Stimulated activated CD4-positive, alpha-beta T cell treated with anti-CD3 and anti-CD28 coated beads, Interleukin-1b, Interleukin-23, amount 100 ng/mL, for 48 hours (primary cell): Measurements from ENCODE around the gene ABCC5.
A peak's percentile ranks its signal among the peaks of the same experiment; 100 is the strongest.
"Not testable (repeated sequence)": the region's sequence is repeated elsewhere in the genome, so short reads cannot be mapped to it uniquely, and the experiment has no call there.

Source experiments
- DNase-seq: peaks from one replicate; pipeline ENCODE4 v3.0.0-alpha.2; 2020

ABCC5 gene

DNA sequence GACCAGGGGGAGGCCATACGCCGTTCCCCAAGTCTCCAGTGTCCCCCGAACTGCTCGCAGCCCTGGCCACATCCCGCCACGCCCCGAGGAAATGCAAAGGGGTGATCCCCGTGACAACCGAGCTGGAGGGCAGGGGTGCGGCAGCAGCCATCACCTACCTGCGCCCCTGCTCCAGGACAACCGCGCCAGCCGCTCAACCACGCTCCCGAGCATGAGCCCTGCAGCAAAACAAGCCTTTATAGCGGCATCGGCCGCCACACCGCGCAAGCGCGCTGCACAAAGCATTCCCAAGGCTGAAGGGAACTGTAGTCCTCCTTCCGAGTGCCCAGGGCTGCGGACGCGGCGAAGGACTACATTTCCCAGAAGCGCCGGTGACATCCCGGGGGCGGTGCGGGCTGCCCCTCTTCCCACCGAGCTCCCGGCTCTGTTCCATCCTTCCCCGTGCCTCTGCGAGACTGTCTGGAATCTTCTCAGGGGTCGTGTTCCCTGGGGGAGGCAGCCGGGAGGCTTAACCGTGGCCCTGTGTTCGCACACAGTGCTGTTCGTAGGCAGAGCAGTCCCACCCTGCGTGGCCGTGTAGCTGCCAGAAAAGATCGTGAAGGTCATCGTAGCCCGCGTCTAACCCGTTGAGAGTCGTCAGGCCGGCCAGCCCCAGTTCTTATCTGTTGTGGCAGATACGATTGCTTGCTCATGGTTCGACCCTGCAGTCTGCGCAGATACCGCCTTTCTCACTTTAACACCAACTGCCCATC, at the start of gene ABCC5:
TSS of gene ABCC5 (minus strand) at position 213 of the 752 bp plus-strand sequence. CDS start 3,492 bp downstream, outside the sequence.
- DNase-seq: peak; percentile 80

DNA sequence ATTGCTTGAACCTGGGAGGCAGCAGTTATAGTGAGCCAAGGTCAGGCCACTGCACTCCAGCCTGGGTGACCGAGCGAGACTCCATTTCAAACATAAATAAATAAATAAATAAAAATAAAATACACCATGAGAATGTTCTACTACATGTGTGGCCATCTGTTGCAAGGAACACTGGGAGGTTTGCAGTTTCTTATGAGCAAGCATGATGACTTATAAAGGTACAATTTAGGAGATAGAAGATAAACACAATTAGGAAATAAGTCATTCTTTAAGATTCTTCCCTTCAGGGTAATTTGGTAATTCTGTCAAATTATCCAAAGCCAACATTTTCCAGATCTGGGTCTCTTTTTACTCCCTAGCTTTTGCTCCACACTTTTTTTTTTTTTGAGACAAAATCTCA, 48.5 kb upstream of the ABCC5 start:
- no peak for DNase-seq

DNA sequence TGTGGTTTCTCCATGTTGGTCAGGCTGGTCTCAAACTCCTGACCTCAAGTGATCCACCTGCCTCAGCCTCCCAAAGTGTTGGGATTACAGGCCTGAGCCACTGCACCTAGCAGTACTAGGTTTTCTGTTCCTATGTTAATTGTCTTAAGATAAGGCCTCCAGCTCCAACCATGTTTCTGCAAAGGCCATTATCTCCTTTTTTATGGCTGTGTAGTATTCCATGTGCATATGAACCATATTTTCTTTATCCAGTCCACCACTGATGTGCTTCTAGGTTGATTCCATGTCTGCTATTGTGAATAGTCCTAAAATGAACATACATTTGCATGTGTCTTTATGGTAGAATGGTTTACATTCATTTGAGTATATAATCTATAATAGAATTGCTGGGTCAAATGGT, 45.0 kb upstream of the ABCC5 start:
- DNase-seq: no peak

DNA sequence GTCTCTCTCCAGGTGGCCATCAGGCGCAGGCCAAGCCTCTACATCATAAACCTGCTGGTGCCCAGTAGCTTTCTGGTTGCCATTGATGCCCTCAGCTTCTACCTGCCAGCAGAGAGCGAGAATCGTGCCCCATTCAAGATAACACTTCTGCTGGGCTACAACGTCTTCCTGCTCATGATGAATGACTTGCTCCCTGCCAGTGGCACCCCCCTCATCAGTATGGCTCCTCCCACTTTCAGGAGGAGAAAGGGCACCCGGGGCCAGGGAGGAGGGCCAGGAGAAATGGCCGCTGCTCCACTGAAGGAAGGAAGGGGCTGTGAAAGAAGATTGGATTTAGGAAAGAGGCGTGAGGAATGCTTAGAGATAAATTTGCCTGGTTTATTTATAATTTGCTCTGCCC, 41.7 kb upstream of the ABCC5 start:
- DNase-seq: no peak

DNA sequence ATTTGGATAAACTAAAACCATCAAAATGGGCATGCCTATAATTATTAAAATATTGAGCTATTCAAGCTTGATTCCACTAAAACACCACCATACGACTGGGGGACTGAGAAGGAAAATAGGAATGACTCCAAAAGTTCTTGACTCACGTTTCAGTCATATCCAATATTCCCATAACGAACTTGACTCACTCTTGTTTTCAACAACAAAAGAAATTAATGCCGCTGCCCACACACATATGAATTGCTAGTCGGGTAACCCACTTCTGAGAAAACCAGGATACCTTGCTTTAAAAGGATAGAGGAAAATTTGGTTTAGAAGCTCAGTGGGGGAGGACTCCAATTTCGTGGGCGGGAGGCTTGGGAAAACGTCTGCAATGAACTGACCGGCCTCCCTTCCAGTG, 40.3 kb upstream of the ABCC5 start:
- DNase-seq: no peak

DNA sequence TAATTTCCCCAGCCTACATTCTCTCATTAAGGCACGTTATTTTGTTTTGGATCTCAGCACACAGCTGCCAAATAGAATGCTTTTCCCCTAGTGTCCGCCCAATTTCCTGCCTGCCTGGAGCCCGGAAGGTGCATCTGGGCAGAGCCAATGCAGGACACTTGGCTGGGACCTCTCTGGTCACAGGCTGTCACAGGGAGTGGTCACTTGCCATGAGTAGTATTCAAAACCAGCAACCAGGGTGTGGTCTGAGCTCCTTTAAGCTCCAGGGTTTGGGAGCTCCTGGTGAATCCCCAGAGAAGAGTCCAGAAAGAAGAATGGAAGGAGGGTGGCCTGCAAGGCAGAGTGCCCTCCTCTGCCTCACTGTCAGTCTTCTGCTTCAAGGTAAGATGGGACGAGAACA, 35.1 kb upstream of the ABCC5 start, which contains the start of gene HTR3C:
TSS of gene HTR3C (plus strand) at position 281 of the 400 bp plus-strand sequence. CDS start at position 315, 34 bp downstream.
- no peak for DNase-seq

DNA sequence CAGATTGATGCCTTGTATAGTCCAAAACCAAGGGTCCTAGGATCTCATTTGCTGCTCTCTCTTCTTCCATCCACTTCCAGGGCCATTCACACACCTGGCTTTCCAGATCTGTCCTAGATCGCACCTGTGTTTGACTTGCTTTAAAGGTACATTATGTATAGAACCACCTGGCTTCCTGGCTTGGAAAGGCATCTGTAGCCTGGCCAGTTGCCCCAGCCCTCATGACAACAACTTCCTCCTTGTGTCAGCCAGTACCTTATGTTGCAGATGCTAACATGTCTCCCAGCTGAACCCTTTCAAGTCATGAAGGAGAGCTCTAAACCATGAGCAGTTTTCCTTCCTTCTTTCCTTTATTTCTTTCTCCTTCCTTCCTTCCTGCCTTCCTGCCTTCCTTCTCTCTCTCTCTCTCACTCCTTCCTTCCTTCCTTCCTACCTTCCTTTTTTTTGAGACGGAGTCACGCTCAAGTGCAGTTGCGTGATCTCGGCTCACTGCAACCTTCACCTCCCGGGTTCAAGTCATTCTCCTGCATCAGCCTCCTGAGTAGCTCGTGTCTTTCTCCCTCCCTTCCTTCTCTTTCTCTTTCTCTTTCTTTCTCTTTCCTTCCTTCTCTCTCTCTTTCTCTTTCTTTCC, 32.6 kb upstream of the ABCC5 start:
- DNase-seq: no peak

DNA sequence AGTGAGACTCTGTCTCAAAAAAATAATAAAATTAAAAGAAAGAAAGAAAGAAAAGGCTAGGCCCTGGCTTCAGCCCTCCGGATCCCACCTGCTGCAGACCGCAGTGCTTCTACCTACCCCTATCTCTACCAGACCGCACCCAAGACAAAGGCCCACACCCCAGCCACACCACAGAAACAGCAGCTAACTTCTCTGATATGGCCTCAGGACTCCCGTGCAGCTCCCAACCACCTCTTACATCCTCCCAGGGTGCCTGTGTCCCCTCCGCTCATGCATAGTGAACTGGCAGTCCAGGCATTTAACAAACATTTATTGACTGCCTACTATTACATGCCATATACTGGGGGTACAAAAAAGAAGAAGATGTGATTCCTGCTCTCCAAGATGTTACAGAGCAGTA, 28.3 kb upstream of the ABCC5 start:
- no peak for DNase-seq

DNA sequence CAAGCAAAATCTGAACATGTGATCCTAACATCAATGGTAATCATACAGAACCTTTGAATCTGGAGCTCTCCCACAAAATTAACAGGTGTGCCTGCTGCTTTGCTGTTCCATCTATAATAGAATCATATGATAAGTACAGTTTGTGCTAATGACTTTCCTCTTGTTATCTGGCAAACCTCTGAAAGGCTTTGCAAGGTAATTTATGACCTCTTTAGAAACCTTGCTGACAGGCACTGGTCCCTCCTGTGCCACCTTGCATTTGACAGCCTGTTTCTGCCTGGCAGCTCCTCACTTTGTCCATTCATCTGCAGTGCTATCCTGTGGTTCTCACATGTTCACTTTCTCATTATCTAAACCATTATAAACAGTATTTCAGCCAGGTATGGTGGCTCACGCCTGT, 24.9 kb upstream of the ABCC5 start:
- DNase-seq: no peak

DNA sequence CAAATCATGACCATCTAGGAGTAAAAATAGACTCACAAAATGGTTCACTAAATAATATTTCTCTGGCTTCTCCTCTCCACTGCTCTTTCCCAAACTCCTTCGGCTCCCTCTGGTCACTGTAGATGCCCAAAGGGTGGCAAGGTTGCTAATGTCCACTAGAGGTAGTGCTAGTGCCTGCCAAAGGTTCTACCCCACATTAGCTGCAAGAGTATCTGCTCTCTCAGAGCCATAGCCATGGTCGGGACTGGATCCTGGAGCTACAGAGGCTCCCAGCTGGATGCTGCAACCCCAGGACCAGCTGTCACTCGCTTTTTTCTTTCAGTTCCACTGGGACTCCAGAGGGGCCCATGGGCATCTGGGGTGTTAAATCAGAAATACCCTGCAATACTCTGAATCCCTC, 22.3 kb upstream of the ABCC5 start:
- no peak for DNase-seq

DNA sequence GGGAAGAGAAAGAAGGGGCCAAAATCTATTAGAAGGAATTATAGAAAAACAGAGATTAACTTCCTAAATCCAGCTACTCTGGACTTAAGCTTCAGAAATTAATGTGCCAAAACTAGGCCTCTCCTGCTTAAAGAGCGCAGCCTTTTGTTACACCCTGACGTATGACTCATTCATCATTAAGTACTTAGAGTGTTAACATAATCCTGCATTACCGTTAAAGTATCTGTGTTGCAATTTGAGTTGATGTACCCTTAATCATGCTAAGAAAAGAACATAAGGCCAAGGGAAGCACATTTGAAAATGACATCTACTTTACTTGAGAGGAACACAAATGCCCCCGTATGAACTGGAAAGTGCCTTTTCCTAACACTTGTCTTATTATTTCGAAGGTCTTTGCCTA, 21.7 kb upstream of the ABCC5 start:
- no peak for DNase-seq

DNA sequence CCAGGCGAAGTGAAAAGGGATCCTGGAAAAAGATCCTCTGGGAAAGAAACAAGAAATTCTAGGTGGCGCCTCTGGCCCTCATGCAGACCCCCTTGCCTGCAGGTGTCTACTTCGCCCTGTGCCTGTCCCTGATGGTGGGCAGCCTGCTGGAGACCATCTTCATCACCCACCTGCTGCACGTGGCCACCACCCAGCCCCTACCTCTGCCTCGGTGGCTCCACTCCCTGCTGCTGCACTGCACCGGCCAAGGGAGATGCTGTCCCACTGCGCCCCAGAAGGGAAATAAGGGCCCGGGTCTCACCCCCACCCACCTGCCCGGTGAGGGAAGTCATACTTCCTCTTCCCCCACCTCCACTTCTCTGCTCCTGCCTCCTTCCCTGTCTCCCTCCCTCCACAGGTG, 20.6 kb upstream of the ABCC5 start:
- not testable (repeated sequence) for DNase-seq

DNA sequence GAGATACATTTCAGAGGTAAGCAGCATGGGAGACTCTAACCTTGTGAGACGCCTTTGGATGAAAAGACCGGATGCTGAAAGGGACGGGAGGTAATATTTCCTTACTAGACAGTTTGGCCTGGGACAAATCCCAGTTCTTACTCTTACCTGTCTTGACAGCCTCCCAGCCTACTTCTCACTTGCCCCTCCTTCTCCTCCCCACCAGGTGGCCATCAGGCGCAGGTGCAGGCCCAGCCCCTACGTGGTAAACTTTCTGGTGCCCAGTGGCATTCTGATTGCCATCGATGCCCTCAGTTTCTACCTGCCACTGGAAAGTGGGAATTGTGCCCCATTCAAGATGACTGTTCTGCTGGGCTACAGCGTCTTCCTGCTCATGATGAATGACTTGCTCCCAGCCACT, 20.1 kb upstream of the ABCC5 start:
- no peak for DNase-seq

DNA sequence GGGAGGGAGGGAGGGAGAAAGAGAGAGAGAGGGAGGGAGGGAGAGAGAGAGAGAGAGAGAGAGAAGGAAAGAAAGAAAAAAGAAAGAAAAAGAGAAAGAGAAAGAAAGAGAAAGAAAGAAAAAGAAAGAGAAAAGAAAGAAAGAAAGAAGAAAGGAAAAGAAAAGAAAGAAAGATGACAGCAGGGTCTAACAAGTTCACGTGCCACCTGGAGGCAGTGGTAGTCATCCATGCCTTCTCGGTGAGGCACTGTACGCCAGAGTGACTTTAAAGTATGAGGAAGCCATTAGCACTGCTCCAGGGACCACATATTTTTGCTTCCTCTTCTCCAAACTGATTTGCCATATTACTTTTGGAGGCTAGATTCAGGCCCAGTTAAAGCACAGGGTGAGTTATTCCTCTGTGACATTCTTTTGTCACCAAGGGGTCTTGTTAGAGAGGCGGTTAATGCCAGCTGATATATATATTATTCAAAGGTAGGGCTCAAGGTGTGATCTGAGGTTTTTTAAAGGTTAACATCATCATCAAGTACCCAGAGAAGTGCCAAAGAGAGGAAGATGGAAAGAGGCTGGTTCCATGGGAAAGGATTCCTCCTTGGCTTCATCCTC, 13.6 kb upstream of the ABCC5 start, which contains the start of gene HTR3D:
TSS of gene HTR3D (plus strand) at position 556 of the 606 bp plus-strand sequence. CDS start at position 556, 0 bp downstream.
- DNase-seq: no peak

DNA sequence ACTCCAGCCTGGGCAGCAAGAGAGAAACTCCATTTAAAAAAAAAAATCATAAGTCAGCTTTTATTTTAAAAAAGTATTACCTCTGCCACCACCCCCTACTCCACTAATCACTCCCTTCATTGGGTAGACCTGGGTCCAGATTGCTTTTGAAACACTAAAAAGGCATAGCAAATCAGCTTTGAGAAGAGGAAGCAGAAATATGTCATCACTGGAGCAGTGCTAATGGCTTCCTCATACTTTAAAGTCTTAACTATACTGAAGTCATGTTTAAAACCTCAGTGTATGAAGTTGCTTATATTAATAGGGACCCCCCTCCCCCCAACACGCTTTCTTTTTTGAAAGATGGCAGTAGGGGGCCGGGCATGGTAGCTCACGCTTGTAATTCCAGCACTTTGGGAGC, 12.9 kb upstream of the ABCC5 start:
- DNase-seq: no peak

DNA sequence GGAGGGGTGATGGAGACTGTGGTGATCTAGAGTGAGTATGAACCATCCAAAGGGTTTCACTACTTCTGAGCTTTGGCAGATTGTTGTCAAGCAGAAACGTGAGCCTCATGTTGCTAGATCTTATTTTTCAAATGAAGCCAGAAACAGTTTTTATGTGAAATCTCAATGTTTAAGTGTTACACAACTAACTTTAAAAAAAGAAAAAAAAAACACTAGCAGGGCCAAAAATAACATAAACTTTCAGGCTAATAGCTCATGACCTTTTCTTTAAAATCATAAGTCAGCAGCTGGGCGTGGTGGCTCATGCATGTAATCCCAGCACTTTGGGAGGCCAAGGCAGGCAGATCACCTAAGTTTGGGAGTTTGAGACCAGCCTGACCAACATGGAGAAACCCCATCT, 11.8 kb upstream of the ABCC5 start:
- DNase-seq: no peak

DNA sequence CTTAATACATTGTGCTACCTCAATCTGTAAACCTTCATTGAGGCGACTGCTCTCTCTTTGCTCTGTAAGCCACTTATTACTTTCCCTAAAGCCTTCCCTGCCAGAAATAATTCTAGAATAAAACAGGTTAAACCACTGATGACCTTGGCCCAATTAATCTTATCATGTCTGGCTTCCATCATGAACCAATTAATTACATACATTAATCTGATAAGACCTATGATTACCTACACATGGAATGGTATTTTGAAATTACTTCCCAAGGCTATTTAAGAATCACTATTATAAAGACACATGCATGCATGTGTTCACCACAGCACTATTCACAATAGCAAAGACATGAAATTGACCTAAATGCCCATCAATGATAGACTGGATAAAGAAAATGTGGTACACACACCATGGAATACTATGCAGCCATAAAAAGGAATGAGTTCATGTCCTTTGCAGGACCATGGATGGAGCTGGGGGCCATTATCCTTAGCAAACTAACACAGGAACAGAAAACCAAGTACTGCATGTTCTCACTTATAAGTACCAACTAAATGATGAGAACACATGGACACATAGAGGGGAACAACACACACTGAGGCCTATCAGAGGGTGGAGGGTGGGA, 10.7 kb upstream of the ABCC5 start:
- DNase-seq: not testable (repeated sequence)

DNA sequence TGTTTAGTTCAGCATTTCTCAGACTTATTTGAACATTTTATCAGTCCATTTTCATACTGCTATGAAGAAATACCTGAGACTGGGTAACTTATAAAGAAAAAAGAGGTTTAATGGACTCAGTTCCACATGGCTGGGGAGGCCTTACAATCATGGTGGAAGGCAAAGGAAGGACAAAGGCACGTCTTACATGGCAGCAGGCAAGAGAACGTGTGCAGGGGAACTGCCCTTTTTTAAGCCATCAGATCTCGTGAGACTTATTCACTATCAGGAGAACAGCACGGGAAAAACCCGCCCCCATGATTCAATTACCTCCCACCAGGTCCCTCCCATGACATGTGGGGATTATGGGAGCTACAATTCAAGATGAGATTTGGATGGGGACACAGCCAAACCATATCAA, 7.6 kb upstream of the ABCC5 start:
- not testable (repeated sequence) for DNase-seq

DNA sequence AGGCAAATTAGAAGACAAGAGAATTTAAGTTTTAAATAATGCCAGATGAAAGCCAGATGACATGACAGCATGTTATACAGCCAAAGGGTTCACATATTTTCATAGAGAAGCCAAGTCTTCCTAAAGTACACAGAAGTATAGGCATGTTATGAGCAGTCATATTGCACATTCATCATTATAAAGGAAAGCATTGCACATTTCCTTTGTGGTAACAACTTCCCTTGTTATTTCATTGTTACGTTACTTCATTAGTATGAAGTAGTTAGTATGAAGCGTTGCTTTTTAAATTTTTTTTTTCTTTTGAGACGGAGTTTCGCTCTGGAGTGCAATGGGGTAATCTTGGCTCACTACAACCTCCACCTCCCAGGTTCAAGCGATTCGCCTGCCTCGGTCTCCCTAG, 4.6 kb upstream of the ABCC5 start:
- no peak for DNase-seq

DNA sequence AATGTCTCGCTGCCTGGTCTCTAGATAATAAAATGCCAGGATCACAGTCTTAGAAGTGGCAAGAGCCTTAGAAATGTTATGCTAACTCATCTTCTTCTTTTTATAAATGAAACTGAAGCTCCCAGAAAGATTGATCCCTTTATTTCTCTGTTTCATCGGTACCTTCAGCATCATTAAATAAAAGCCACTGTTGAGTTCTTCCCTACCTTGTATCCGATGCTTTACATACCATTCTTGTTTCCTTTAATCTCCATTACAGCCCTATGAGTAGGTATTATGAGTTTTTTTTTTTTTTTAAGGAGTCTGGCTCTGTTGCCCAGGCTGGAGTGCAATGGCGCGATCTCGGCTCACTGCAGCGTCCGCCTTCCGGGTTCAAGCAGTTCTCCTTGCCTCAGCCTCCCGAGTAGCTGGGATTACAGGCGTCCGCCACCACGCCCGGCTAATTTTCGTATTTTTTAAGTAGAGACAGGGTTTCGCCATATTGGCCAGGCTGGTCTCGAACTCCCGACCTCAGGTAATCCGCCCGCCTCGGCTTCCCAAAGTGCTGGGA, 815 bp upstream of the ABCC5 start:
- no peak for DNase-seq

DNA sequence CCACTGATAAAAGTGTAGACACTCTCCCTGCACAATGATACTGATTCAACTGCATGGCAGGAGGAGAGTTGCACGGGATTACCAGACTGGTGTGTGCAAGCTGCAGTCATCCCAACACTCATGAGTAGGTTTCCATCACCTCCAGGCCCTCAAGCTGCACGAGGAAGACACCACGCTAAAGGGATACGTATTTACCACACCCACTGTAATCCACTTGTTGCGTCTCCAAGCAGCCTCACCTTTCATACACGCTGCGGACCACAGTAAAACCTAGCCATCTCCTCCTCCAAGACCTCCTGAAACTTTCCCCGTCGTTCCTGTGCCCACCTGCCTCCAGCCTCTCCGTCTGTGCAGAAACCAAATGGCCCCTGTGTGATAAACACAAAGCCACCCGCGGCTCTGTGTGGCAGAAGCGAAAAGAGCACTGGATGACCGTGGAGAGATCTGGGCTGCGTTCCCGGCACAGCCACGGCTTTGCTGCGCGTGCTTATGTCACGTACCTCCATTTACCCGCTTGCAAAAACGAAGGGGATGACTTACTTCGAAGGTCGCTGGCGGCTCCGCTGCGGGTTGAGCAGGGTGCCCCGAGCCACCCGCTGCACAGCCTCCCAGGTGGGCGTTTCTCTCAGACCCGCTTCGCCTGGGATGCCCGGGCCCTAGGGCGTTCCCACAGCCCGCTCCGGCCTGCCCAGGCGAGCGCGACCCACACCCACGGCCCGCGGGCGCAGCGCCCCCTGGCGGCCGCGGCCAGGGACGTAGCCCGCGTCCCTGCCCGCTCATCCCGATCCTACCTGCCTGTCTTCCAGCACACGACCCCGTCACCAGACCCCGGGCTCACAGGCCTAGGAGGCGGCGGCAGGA, 643 bp downstream of the ABCC5 start:
- peak; percentile 40 for DNase-seq

DNA sequence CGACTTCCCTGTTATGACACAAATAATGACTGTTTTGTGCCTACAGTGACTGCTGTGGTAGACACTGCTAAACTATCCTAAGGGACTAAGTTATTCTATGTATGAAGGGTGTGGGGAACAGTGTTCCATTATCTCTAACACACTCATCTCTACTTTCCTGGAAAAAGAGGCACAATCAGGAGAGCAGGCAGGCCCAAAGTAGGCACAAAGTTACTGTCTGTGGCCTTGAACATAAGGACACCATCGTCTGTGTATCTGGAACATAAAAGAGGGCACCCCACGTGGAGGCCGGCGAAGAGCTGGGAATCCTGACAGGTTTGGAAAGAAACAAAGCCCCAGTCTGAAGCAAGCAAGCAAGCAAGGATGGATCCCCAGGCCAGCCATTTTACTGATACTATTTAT, 1.5 kb downstream of the ABCC5 start:
- DNase-seq: no peak
